Bronchial epithelial cell (primary cell): ENCODE data around the gene PTPN12. TPM values are rescaled to one million over a fixed set of nuclear protein-coding genes. Genes with fewer than 3 reads are reported as not detected.
A peak's percentile ranks its signal among the peaks of the same experiment; 100 is the strongest.

Source experiments
- DNase-seq: peaks from one replicate; pipeline ENCODE4 v3.0.0-alpha.2; 2010; ENCODE audit warnings: low read depth
- FAIRE-seq: peaks from 2 replicates; lab custom pipeline; 2011; peaks lifted over from hg19 to GRCh38; lab: Jason Lieb, UNC
- H3K27me3 ChIP-seq: 2 replicates; pipeline ENCODE4 v1.5.1; 2011; ENCODE audit warnings: low read length; ENCODE audit not compliant: control insufficient read depth, insufficient read depth
- H3K36me3 ChIP-seq: 2 replicates; pipeline ENCODE4 v1.5.1; 2011; ENCODE audit warnings: low read length; ENCODE audit not compliant: control insufficient read depth, insufficient read depth
- H3K4me3 ChIP-seq: 2 replicates; pipeline ENCODE4 v1.5.1; 2011; ENCODE audit warnings: mild to moderate bottlenecking, low read depth, low read length, control low read depth
- CTCF ChIP-seq: IDR thresholded peaks from 2 replicates; pipeline ENCODE4 v1.5.1; 2011; ENCODE audit warnings: mild to moderate bottlenecking, moderate library complexity, low read length, control low read depth, inconsistent platforms; ENCODE audit not compliant: insufficient read depth, severe bottlenecking
- total RNA-seq: library from RNA; depleted of rRNA; stranded (reverse); fragments of >200 nt; gene quantifications from 2 replicates; pipeline ENCODE4 v1.2.1, GENCODE V29; 2014

The PTPN12 gene
- total RNA-seq, 1 donor from 2014 or later, result 25.0 TPM

- FAIRE-seq (no peak), DNase-seq (peak; percentile 90)
- no peaks in the 10 kb centered on the region for H3K27me3 ChIP-seq
- H3K4me3 ChIP-seq, result no peak overlapping the region
- TF ChIP-seq CTCF, result no peak
- peaks cover 3% of the 10 kb centered on the region for H3K36me3 ChIP-seq
These were observed 28.8 kb downstream of the PTPN12 start for GRCh38 chr7:77565917-77566316.

GRCh38 chr7:77566421-77566820 lies 29.3 kb downstream of the PTPN12 start:
- Histone ChIP-seq H3K27me3 (no peaks in the 10 kb centered on the region), H3K4me3 (no peak overlapping the region), H3K36me3 (peaks cover 3% of the 10 kb centered on the region)
- no peak for TF ChIP-seq CTCF
- DNase-seq, result no peak
- FAIRE-seq, result no peak

- no peak for TF ChIP-seq CTCF
- Histone ChIP-seq H3K4me3 (no peak overlapping the region), H3K36me3 (peaks cover 7% of the 10 kb centered on the region), H3K27me3 (no peaks in the 10 kb centered on the region)
- DNase-seq (no peak), FAIRE-seq (no peak)
These were observed 32.6 kb downstream of the PTPN12 start for GRCh38 chr7:77569514-77570232.

- peaks cover 7% of the 10 kb centered on the region for H3K36me3 ChIP-seq
- no peaks in the 10 kb centered on the region for H3K27me3 ChIP-seq
- peak; percentile 33 for DNase-seq
- no peak overlapping the region for H3K4me3 ChIP-seq
- no peak for TF ChIP-seq CTCF
- FAIRE-seq, result no peak
These were observed 33.4 kb downstream of the PTPN12 start for GRCh38 chr7:77570330-77571011.

GRCh38 chr7:77571801-77572200 lies 34.7 kb downstream of the PTPN12 start:
- no peak for FAIRE-seq
- DNase-seq, result no peak
- TF ChIP-seq CTCF, result no peak
- Histone ChIP-seq H3K36me3 (peaks cover 8% of the 10 kb centered on the region), H3K27me3 (no peaks in the 10 kb centered on the region), H3K4me3 (no peak overlapping the region)
